GM12878 (cell line): ENCODE measurements around the gene POLR1A. TPM values are rescaled to one million over a fixed set of nuclear protein-coding genes. Genes with fewer than 3 reads are reported as not detected.

Experiments
- CBX5 ChIP-seq: sonication (generic); IDR thresholded peaks from 2 replicates; pipeline ENCODE4 v1.6.1; 2016; ENCODE audit warnings: low read depth, moderate library complexity, mild to moderate bottlenecking, inconsistent platforms
- HDAC2 ChIP-seq: fragments of 200-600 bp; sonication (generic); IDR thresholded peaks from 2 replicates; pipeline ENCODE4 v1.6.1; 2017
- PRDM15 ChIP-seq: fragments of 450-650 bp; formaldehyde crosslinking; IDR thresholded peaks from 2 replicates; pipeline ENCODE4 v1.4.0; 2020; ENCODE audit warnings: mild to moderate bottlenecking, moderate library complexity
- YY1 ChIP-seq: IDR thresholded peaks from 2 replicates; pipeline ENCODE4 v1.6.1; 2011; ENCODE audit warnings: low read depth, mild to moderate bottlenecking, low read length
- polyA plus RNA-seq, 11 experiments: library from polyadenylated mRNA; depleted of rRNA in 4 of 11; unstranded in 6 of 11; stranded (reverse) in 5 of 11; fragments of >200 nt; fragmentation: Nextera tagmentation in 4 of 11; fragmentation: Illumina TruSeq in 1 of 11; extraction: Ambion mirVana in 4 of 11; extraction: Trizol in 1 of 11; gene quantifications; 1 replicate in 1 of 11; 2 replicates in 10 of 11; pipeline versions ENCODE4 v1.2.1 to v1.2.3, GENCODE V29; 2011 to 2016; ENCODE audit warnings: inconsistent platforms in 2 of 11, missing spikeins in 2 of 11, low read depth in 1 of 11
- total RNA-seq, 4 experiments: library from RNA; depleted of rRNA in 3 of 4; stranded (reverse); fragments of >200 nt in 3 of 4; fragmentation: Illumina TruSeq in 1 of 4; extraction: Trizol in 1 of 4; gene quantifications; 2 replicates each; pipeline versions ENCODE4 v1.2.1 to v1.2.3, GENCODE V29; 2013 to 2021
- TF ChIP-seq, protein P1 (sequence below): IDR thresholded peaks from 2 replicates; pipeline ENCODE4 v1.6.1; 2012; ENCODE audit warnings: improper control_type of control experiment, low read depth, low read length; ENCODE audit not compliant: insufficient replicate concordance

The POLR1A gene
- total and polyA plus RNA-seq, 10 of the 15 experiments (the other 5 are each of a cell fraction or from before 2014, with no cell fraction given): 2.1 to 53.9 (median 17.8) TPM

- TF ChIP-seq, protein P1, sequence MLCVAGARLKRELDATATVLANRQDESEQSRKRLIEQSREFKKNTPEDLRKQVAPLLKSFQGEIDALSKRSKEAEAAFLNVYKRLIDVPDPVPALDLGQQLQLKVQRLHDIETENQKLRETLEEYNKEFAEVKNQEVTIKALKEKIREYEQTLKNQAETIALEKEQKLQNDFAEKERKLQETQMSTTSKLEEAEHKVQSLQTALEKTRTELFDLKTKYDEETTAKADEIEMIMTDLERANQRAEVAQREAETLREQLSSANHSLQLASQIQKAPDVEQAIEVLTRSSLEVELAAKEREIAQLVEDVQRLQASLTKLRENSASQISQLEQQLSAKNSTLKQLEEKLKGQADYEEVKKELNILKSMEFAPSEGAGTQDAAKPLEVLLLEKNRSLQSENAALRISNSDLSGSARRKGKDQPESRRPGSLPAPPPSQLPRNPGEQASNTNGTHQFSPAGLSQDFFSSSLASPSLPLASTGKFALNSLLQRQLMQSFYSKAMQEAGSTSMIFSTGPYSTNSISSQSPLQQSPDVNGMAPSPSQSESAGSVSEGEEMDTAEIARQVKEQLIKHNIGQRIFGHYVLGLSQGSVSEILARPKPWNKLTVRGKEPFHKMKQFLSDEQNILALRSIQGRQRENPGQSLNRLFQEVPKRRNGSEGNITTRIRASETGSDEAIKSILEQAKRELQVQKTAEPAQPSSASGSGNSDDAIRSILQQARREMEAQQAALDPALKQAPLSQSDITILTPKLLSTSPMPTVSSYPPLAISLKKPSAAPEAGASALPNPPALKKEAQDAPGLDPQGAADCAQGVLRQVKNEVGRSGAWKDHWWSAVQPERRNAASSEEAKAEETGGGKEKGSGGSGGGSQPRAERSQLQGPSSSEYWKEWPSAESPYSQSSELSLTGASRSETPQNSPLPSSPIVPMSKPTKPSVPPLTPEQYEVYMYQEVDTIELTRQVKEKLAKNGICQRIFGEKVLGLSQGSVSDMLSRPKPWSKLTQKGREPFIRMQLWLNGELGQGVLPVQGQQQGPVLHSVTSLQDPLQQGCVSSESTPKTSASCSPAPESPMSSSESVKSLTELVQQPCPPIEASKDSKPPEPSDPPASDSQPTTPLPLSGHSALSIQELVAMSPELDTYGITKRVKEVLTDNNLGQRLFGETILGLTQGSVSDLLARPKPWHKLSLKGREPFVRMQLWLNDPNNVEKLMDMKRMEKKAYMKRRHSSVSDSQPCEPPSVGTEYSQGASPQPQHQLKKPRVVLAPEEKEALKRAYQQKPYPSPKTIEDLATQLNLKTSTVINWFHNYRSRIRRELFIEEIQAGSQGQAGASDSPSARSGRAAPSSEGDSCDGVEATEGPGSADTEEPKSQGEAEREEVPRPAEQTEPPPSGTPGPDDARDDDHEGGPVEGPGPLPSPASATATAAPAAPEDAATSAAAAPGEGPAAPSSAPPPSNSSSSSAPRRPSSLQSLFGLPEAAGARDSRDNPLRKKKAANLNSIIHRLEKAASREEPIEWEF: no peak
- no peak for TF ChIP-seq PRDM15 (CRISPR knock-in tag)
- TF ChIP-seq CBX5: no peak
- no peak for TF ChIP-seq YY1
- no peak for TF ChIP-seq HDAC2
Observed at GRCh38 chr2:86054535-86055082, 51.1 kb downstream of the POLR1A start (continued).
